WERI-Rb-1 (cell line): ENCODE measurements around the gene CCL18.

Experiments
- DNase-seq: peaks from one replicate; pipeline ENCODE4 v3.0.0-alpha.2; 2020
- H3K27ac ChIP-seq: fragments of 250-450 bp; sonication (Bioruptor Pico); 2 replicates; pipeline ENCODE4 v1.5.1; 2020; ENCODE audit warnings: mild to moderate bottlenecking, moderate library complexity
- H3K27me3 ChIP-seq: fragments of 250-450 bp; sonication (Bioruptor Pico); 2 replicates; pipeline ENCODE4 v1.5.1; 2021; ENCODE audit warnings: mild to moderate bottlenecking, low read depth, moderate library complexity; ENCODE audit not compliant: insufficient read depth, severe bottlenecking
- H3K36me3 ChIP-seq: fragments of 250-450 bp; sonication (Bioruptor Pico); 2 replicates; pipeline ENCODE4 v1.5.1; 2020; ENCODE audit warnings: mild to moderate bottlenecking, moderate library complexity
- H3K4me3 ChIP-seq: 2 replicates; pipeline ENCODE4 v1.5.1; 2011; ENCODE audit warnings: low read depth, mild to moderate bottlenecking, control low read depth, low read length
- H3K9me3 ChIP-seq: fragments of 250-450 bp; sonication (Bioruptor Pico); 2 replicates; pipeline ENCODE4 v1.5.1; 2021; ENCODE audit warnings: mild to moderate bottlenecking, moderate library complexity; ENCODE audit not compliant: severe bottlenecking
- CTCF ChIP-seq: IDR thresholded peaks from 2 replicates; pipeline ENCODE4 v1.5.1; 2011; ENCODE audit warnings: low read depth, mild to moderate bottlenecking, control low read depth, inconsistent platforms, low read length

The CCL18 gene

GRCh38 chr17:36024106-36024869 lies 39.8 kb upstream of the CCL18 start:
- no peak for TF ChIP-seq CTCF
- H3K9me3 ChIP-seq: peaks cover 4% of the 10 kb centered on the region

DNA sequence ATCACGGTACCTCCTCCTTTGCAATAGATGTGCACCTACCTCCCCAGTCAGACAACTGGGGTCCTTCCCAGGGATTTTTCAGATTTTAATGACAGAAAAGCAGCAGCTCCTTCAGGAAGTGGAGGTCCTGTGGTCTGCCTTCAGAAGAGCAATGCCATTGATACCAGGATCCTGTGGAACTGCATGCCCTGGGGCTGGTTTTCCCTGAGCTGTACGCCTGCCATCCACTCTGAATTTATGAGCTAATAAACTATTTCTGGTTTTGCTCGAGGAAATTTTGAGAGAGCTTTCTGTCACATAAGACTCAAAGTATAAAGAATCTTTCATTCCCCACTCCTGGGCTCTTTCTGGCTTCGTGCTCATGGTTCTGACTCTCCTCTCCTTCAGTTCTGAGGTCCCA lies 36.3 kb upstream of the CCL18 start:
- Histone ChIP-seq H3K4me3 (no peak overlapping the region), H3K27me3 (no peaks in the 10 kb centered on the region), H3K27ac (no peak overlapping the region), H3K36me3 (no peaks in the 10 kb centered on the region), H3K9me3 (peaks cover 3% of the 10 kb centered on the region)
- DNase-seq: no peak
- no peak for TF ChIP-seq CTCF

More at GRCh38 chr17:36024106-36024869, 39.8 kb upstream of the CCL18 start:
- Histone ChIP-seq H3K27me3 (no peaks in the 10 kb centered on the region), H3K4me3 (no peak overlapping the region), H3K36me3 (no peaks in the 10 kb centered on the region), H3K27ac (no peak overlapping the region)
- no peak for DNase-seq

DNA sequence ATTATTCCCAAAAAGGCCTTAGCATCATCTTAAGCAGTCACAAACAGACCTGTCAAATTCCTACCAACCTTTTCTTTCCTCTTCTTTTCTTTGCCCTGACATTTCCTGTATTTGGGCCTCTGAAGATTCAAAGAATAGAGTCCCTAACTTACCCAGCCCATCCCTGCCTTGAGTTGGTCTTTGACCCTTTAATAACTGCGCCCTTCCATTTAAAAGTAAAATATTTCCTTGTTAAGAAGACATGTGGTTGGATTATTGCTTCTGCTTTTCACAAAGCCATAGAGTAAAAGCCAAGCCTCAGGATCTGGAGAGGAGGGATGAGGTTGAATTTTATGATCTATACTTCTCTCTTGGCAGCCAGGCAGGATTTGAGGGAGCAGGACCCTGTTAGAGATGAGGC lies 33.1 kb upstream of the CCL18 start:
- no peak for DNase-seq
- Histone ChIP-seq H3K27me3 (no peaks in the 10 kb centered on the region), H3K27ac (no peak overlapping the region), H3K9me3 (no peaks in the 10 kb centered on the region), H3K4me3 (no peak overlapping the region), H3K36me3 (no peaks in the 10 kb centered on the region)
- TF ChIP-seq CTCF: no peak

DNA sequence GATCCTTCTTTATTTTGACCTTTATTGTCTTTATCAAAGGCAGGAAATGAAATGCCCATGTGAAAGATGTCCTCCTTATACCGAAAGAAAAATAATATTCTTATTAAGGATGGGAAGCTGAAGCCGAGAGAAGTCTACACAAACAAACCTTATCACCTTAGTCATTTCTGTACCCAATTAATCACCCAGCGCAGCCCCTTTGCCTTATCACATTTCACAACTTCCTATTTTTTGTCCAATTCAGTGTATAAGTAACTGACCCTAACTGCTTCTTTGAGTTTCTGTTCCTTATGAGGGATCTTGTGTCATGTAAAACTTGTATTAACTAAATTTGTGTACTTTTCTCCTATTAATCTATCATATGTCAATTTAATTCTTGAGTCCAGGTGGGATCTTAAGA lies 29.9 kb upstream of the CCL18 start:
- Histone ChIP-seq H3K4me3 (no peak overlapping the region), H3K27ac (no peak overlapping the region), H3K27me3 (no peaks in the 10 kb centered on the region), H3K36me3 (no peaks in the 10 kb centered on the region), H3K9me3 (no peaks in the 10 kb centered on the region)
- TF ChIP-seq CTCF: no peak
- DNase-seq: no peak

GRCh38 chr17:36036235-36036634 lies 27.8 kb upstream of the CCL18 start:
- DNase-seq: no peak
- no peak for TF ChIP-seq CTCF
- H3K36me3 ChIP-seq: no peaks in the 10 kb centered on the region
- H3K27ac ChIP-seq: no peak overlapping the region
- H3K9me3 ChIP-seq: no peaks in the 10 kb centered on the region
- H3K27me3 ChIP-seq: no peaks in the 10 kb centered on the region
- no peak overlapping the region for H3K4me3 ChIP-seq

DNA sequence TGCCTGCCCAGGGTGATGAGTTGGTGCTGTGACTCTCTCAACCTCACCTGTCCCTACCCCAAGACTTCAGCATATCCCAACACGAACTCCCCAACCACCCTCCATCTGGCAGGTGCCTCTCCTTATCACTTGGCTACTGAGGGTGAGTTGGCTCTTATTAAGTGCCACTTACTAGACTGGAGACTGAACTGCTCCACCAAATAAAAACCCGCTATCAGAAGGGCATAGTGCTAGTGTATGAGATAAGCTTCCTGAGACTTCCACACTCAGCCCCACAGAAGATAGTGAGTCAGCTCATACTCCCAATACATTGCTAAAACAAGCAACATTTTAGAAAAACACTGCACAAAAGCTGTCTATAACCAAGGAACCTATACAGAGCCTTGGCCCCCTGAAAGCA lies 16.0 kb upstream of the CCL18 start:
- DNase-seq: no peak
- H3K27me3 ChIP-seq: no peaks in the 10 kb centered on the region
- H3K36me3 ChIP-seq: no peaks in the 10 kb centered on the region
- no peak overlapping the region for H3K27ac ChIP-seq
- no peak for TF ChIP-seq CTCF
- H3K9me3 ChIP-seq: peaks cover 14% of the 10 kb centered on the region
- no peak overlapping the region for H3K4me3 ChIP-seq
